ENCODE data around the gene PABPN1L. TPM values are rescaled to one million over a fixed set of nuclear protein-coding genes. Genes with fewer than 3 reads are reported as not detected.

PABPN1L gene
- total and polyA plus RNA-seq, 2 experiments from 2014 or later: not detected

- H3K79me2 ChIP-seq (replicated peaks; ENCODE audit: insufficient read depth): no peaks in the 10 kb centered on the region
- H2AFZ ChIP-seq: no peak overlapping the region
- Mint-ChIP-seq H3K27me3 (ENCODE audit: insufficient read depth, low read depth, poor library complexity) (peaks cover 19% of the 10 kb centered on the region), H3K27ac (no peak overlapping the region), H3K4me1 (no peaks in the 10 kb centered on the region; the same call in 2 of the 3 replicates), H3K9me3 (no peaks in the 10 kb centered on the region; the same call in none of the 3 replicates), H3K4me3 (no peak overlapping the region), H3K36me3 (ENCODE audit: low read depth) (no peaks in the 10 kb centered on the region; the same call in 2 of the 3 replicates)
- ATAC-seq: no peak
- H3K36me3 ChIP-seq (ENCODE audit: insufficient read depth): no peaks in the 10 kb centered on the region
- H3K4me3 ChIP-seq: no peak overlapping the region
- H3K4me1 ChIP-seq (ENCODE audit: insufficient read depth): no peaks in the 10 kb centered on the region
- H3K9me2 ChIP-seq (ENCODE audit: insufficient read depth): no peaks in the 10 kb centered on the region
- TF ChIP-seq ZNF331 (CRISPR knock-in tag; IDR thresholded peaks at IDR 0.05; ENCODE audit: low read depth) (no peak), REST (IDR thresholded peaks at IDR 0.05; ENCODE audit: unreplicated experiment) (no peak), ETS1 (IDR thresholded peaks at IDR 0.05) (no peak), JUNB (IDR thresholded peaks at IDR 0.05; ENCODE audit: unreplicated experiment) (no peak), EZH2 (IDR thresholded peaks at IDR 0.05; ENCODE audit: low read depth, unreplicated experiment) (no peak), ZNF114 (CRISPR knock-in tag; IDR thresholded peaks at IDR 0.05) (no peak), EZH2phosphoT487 (IDR thresholded peaks at IDR 0.05; ENCODE audit: unreplicated experiment) (no peak), CTCF (conservative IDR thresholded peaks at IDR 0.05; ENCODE audit: low read depth in 2 of 2) (no peak), ZNF462 (CRISPR knock-in tag; IDR thresholded peaks at IDR 0.05) (no peak), POLR2AphosphoS5 (IDR thresholded peaks at IDR 0.05; ENCODE audit: low read depth) (no peak), NANOG (IDR thresholded peaks at IDR 0.05; ENCODE audit: borderline replicate concordance) (no peak), CREB1 (CRISPR knock-in tag; IDR thresholded peaks at IDR 0.05; ENCODE audit: low read depth) (no peak), STAT1 (IDR thresholded peaks at IDR 0.05; ENCODE audit: unreplicated experiment) (no peak)
- no peaks in the 10 kb centered on the region for H3K27me3 ChIP-seq (ENCODE audit: insufficient read depth)
- no peak for DNase-seq (ENCODE audit: low spot score)
- no peaks in the 10 kb centered on the region for H3F3A ChIP-seq (replicated peaks; ENCODE audit: low read depth)
- H3K27ac ChIP-seq (ENCODE audit: low read depth): no peak overlapping the region
- no peaks in the 10 kb centered on the region for H4K20me1 ChIP-seq (replicated peaks; ENCODE audit: insufficient read depth)
- H3K4me2 ChIP-seq: no peak overlapping the region
Observed at GRCh38 chr16:88878356-88878755, 11.9 kb upstream of the PABPN1L start.

All from GM23338 (cell line).